ENCODE data around the gene SULT1A1. TPM values are rescaled to one million over a fixed set of nuclear protein-coding genes. Genes with fewer than 3 reads are reported as not detected.

SULT1A1 gene
- 0.20 and 0.37 TPM in 2 replicates for total RNA-seq

GRCh38 chr16:28609631-28610594, at the start of gene SULT1A1:
Gene SULT1A1, minus strand, starts transcription at chr16:28610044. Its CDS starts 1,189 bp downstream, at chr16:28608855.

GRCh38 chr16:28637765-28638164, 27.9 kb upstream of the SULT1A1 start, which contains the start of gene NPIPB8:
Gene NPIPB8, plus strand, starts transcription at chr16:28638065. Its CDS starts 296 bp downstream, at chr16:28638361.

GRCh38 chr16:28596840-28597691, 12.8 kb downstream of the SULT1A1 start, which contains the start of gene SULT1A2:
Gene SULT1A2, minus strand, starts transcription at chr16:28597050. Its CDS starts 1,120 bp downstream, at chr16:28595930.

Other genes with a start within 250 kb of the SULT1A1 start
- gene NPIPB6, start 246.5 kb downstream of the SULT1A1 start, total RNA-seq: not detected in 2 replicates
- 98.3 and 103 TPM in 2 replicates for gene EIF3CL, start 206.2 kb downstream of the SULT1A1 start, total RNA-seq
- not detected in 2 replicates for gene NPIPB7, start 137.7 kb downstream of the SULT1A1 start, total RNA-seq
- 13.2 and 14.3 TPM in 2 replicates for gene CLN3, start 118.0 kb downstream of the SULT1A1 start, total RNA-seq
- not detected in 2 replicates for gene APOBR, start 115.4 kb downstream of the SULT1A1 start, total RNA-seq
- not detected in 2 replicates for gene IL27, start 103.2 kb downstream of the SULT1A1 start, total RNA-seq
- 7.2 and 11.0 TPM in 2 replicates for gene NUPR1, start 71.1 kb downstream of the SULT1A1 start, total RNA-seq
- 8.8 and 9.0 TPM in 2 replicates for gene SGF29, start 56.1 kb downstream of the SULT1A1 start, total RNA-seq
- gene SULT1A2, start 13.0 kb downstream of the SULT1A1 start, total RNA-seq: not detected in 2 replicates
- 0.39 TPM in 1 of 2 replicates, not detected in the other for gene NPIPB8, start 28.0 kb upstream of the SULT1A1 start, total RNA-seq
- 112 and 118 TPM in 2 replicates for gene EIF3C, start 101.4 kb upstream of the SULT1A1 start, total RNA-seq
- 2.2 and 2.7 TPM in 2 replicates for gene NPIPB9, start 141.7 kb upstream of the SULT1A1 start, total RNA-seq
- gene ATXN2L, start 213.0 kb upstream of the SULT1A1 start, total RNA-seq: 42.6 and 50.2 TPM in 2 replicates
- gene TUFM, start 236.3 kb upstream of the SULT1A1 start, total RNA-seq: 125 and 139 TPM in 2 replicates

Measured in subcutaneous preadipocyte (primary cell).